ENCODE results near the gene COL7A1.
A peak's percentile ranks its signal among the peaks of the same experiment; 100 is the strongest.

COL7A1 gene

GRCh38 chr3:48595075-48595525, at the start of gene COL7A1:
Gene COL7A1 (minus strand): TSS chr3:48595329. CDS start chr3:48595159, 170 bp downstream.
- DNase-seq: no peak

DNA sequence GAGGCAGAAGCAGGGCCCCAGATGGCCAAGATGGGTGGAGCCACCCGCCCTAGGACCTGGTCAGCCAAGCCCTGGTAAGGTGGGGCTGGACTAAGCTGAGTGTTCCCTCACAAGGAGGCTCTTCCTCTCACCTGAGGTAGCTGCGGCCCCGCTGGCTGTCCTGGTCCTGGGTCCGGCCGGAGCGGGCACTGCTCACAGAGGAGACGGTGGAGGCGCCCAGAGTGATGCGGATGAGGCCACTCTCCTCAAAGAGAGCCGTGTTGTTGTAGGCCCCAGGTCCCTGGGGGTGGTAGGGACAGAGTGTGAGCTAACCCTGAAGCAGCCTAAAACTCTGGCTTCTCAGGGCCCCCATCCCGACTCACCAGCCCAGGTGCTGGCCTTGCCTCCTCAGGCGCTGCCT, 47.5 kb upstream of the COL7A1 start:
- DNase-seq: no peak

GRCh38 chr3:48641396-48641795, 46.3 kb upstream of the COL7A1 start:
- no peak for DNase-seq

GRCh38 chr3:48639944-48640606, 44.9 kb upstream of the COL7A1 start:
- no peak for DNase-seq

DNA sequence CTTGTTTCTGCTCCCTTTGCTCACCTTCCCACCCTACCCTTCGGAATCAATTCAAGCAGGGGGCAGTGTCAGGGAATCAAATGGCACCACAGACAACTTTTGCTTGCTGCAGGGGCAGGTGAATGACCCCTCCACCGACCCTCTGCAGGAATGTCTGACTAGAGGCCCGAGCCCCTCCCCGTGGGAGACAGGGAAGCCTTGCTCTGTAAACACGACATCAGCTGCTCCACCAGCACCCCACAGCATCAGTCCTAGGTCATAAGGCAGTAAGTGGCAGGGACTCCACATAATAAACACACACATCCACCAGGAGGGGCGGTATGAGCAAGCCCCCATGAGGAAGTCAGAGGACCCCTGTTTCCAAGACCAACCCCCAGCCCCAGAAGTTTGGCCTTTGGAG, 42.2 kb upstream of the COL7A1 start:
- DNase-seq: no peak

GRCh38 chr3:48636149-48636655, 41.1 kb upstream of the COL7A1 start:
- no peak for DNase-seq

- DNase-seq: peak; percentile 90
Observed at GRCh38 chr3:48635222-48636021, 40.3 kb upstream of the COL7A1 start, which contains the start of gene SLC26A6. Gene SLC26A6 (minus strand): TSS chr3:48635461. CDS start chr3:48635393, 68 bp downstream.

DNA sequence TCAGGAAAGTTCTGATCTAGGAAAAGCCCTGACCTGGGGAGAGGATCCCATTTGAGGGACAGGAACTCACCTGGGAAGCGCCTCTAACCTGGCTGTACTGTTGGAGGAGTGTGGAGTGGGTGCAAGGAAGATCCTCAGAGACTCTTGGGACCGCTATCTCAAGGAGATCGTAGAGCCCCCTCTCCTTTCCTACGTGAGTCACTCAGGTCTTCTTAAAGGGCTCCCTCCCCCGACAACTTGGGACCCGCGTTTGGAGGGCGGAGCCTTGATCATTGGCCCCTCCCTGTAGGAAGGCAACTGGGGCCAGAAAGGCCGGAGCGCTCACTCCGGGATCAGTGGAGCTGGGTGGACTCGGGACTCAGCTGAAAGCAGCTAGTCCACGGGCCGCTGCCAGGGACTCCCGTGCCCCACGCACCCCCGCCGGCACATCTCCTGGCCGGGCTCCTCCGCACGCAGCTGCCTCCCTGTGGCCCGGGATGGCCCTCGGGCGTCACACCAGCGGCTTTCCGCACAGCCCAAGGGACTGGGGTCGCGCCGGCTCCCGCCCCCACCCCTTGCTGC, 39.6 kb upstream of the COL7A1 start:
- peak; percentile 19 for DNase-seq

GRCh38 chr3:48633743-48634142, 38.6 kb upstream of the COL7A1 start:
- no peak for DNase-seq

DNA sequence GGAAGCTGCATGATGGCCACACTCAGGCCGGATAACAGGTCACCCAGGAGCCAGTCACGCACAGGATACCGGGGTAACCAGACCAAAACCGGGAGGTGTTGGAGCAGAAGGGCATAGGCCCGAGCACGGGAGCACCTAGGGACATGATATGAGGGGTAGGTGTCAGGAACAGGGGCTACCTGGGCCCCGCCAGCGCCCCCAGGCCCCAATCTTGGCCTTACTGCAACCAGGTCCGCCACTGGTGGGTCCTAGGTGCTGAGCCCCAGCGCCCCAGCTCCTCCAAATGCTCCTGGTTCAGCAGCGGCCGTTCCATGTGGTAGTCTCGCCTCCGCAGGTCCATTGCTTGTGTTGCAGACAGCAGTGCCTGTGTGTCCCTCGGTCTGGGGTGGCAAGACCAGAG, 38.1 kb upstream of the COL7A1 start:
- no peak for DNase-seq

DNA sequence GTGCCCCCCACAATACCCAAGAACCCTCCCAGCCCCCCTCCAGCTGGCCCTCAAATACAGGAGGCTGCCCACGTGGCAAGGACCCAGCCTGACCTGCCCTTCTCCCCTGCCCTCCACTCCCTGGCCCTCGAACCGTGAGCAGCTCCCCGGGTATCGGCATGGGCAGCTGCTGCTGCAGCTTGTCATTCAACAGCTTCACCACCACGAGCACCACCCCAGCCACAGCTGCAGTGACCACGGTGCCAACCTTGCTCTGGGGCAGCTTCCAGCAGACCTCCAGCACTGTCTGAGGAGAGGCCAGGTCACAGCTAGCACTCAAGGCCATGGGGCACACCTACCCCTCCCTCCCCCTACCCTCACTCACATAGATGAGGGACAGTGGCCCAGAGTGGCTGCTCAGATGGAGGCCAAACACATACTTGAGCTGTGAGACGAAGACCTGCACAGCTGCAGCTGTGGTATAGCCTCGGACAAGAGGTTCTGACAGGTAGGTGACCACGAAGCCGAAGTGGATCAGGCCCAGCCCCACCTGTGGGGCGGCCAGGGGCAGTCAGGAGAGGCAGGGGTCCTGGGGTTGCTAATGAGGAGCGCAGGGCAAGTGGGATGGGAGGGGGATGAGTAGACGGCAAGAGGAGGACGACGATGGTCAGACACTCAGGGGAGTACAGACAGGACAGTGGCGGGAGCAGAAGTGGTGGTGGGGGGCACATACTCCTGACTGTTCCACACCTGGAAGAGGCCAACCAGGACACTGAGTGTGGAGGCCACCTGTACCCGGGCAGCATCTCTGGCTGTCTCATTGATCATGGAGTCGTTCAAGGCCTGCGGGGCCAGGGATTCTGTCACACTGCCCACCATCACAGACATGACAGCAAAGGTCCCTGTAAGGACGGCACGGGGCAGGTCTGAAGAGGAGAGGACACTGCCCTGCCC, 36.7 kb upstream of the COL7A1 start:
- DNase-seq: no peak

- DNase-seq: no peak
Observed at GRCh38 chr3:48630833-48631232, 35.7 kb upstream of the COL7A1 start.

- no peak for DNase-seq
Observed at GRCh38 chr3:48630407-48630806, 35.3 kb upstream of the COL7A1 start.

- no peak for DNase-seq
Observed at GRCh38 chr3:48629894-48630293, 34.8 kb upstream of the COL7A1 start.

DNA sequence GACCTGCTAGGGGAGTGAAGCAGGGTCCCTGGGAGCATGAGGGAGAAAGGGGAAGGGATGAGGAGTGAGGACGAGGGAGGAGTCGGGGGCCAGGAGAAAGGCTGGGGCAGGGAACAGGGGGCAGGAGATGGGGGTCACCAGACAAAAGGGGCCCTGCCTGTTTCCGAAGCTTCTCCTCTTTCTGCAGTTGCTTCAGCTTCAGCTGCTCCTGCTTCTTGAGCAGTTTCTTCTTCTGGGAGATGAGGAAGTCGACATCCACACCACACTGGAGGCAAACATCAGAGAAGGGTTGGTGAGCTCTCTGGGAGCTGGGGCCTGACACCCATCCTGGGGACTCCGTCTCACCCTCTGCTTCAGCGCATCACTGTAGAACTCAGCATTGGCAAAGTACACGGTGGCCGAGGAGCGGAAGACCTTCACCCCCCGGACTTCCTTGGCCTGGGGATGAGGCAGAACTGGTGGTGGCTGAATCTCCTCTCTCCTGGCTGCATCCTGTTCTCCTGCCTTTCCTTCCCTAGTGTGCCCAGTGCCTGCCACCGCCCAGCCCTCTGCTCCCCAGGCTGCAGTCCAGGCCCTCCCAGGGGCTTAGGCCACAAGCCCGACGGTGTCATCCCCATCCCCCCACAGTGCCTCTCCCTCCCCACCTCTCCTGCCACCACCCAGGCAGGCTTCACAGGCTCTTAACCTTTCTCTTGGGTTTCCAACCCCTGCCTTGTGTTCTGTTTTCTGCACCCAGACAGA, 33.3 kb upstream of the COL7A1 start:
- DNase-seq: no peak

GRCh38 chr3:48625600-48625999, 30.5 kb upstream of the COL7A1 start:
- DNase-seq: no peak

DNA sequence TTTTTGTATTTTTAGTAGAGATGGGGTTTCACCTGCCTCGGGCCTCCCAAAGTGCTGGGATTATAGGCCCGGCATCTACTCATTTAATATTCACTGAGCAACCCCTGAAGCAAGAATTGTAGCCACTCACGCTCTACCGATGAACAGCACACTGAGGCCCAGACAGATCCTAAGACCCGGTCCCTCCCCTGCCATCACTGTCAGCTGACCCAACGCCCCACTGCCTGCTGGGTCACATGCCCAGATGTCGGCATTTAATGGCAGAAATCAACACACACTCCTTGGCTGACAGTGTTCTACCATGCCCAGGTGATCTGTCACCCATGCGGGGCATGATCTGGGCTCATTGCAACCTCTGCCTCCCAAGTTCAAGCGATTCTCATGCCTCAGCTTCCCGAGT, 29.6 kb upstream of the COL7A1 start:
- DNase-seq: no peak

DNA sequence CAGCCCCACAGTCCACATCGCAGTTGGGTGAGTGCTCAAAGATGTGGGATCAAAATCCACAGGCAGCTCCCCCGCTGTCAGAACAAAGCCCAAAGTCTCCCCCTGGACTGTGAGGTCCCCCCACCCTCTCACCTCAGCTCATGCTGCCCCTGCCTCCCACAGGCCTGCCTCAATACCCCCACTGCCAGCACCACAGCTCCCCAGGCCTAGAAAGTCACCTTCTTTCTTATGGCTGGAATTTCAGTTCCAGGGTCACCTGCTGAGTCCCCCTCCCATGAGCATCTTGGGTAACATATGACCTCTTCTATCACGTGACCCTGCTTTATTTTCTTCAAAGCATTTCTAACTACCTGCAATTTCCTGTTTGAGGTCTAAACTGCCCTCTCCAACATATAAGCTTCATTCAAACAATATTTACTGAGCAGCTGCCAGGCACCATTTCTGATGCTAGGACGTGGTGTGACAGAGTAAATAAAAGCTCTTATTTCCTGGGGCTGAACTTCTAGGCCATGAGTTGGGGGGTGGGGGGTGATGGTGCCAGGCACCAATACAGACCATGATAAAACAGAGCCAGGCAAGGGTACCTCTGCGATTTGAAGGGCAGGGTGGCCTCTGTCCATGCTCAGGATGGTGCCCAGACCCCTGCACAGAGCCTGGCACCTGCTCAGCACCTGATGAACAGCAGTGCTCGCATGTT, 28.9 kb upstream of the COL7A1 start:
- DNase-seq: no peak

- no peak for DNase-seq
Observed at GRCh38 chr3:48621461-48621869, 26.3 kb upstream of the COL7A1 start, which contains the start of gene TMEM89. Gene TMEM89 (minus strand): TSS chr3:48621769. CDS start chr3:48621756, 13 bp downstream.

GRCh38 chr3:48619541-48620524, 24.7 kb upstream of the COL7A1 start:
- DNase-seq: no peak
